DMS153 treated with DMSO at 0.1 percent for 48 hours (cell line): Measurements from ENCODE around the gene STAT4.
"Not testable (repeated sequence)": the region's sequence is repeated elsewhere in the genome, so short reads cannot be mapped to it uniquely, and the experiment has no call there.

Experiments
- DNase-seq: peaks from one replicate; lab custom pipeline; 2025; ENCODE audit not compliant: unreplicated experiment; lab: John Stamatoyannopoulos, UW

The STAT4 gene

DNA sequence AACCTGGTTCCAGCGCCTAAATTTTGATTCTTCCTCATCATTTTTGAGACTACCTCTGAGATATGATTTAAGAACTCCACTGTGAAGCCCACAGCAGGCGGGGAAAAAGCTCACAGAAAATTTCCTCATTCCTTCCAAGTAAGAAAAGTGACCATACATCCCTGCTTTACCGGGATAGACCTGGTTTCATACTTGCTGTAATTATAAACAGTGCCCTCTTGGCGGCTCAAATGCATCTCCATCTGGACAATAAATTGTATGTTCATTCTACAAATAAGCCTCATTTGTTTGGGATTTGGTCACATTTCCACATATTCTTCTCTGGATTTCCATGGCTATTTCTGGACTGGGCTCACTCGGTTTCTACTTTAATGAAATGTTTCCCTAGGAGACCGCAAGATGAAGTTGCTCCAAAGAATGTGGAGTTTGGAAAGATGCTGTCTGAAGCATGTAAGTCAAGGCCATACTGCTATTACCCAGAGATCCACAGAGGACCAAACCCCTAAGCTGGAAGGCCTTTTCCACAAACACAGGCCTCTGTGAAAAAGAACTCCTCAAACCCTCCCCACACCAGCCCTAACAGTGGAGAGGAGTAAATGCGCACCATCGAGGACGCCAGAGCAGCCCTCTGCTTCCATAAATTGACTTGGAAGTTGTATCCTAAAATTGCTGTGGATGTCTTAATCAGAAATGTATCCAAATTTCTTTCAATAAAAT, 150.7 kb downstream of the STAT4 start:
- no peak for DNase-seq

- no peak for DNase-seq
Measured at GRCh38 chr2:190999058-190999457, 151.7 kb downstream of the STAT4 start.

DNA sequence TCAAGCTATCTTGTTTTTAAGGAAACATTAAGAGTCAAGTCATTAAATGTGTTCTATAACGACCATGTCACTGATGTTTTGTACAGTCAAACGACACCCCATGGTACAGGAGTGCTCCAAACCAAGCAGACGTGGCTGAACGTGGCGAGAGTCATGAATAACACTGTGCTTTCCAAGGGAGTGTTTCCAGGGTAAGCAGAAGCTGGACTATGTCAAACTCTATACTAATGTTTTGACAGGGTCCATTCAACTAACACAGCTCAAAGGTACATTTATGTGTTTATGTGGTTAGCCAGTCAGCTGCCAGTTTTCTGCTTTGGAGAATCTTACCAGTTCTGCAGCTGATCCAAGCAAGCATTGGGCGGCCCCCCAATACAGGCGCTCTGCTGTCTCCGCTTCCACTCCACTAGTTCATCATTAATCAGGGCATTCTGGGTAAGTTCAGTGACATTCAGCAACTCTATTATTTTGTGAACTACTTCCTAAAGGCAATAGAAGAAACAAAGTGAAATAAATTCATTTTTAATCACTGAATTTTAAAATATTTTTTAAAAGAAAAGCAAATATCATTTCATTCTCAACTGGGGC, 153.2 kb downstream of the STAT4 start:
- DNase-seq = no peak

- no peak for DNase-seq
Measured at GRCh38 chr2:190996947-190997346, 153.8 kb downstream of the STAT4 start.

DNA sequence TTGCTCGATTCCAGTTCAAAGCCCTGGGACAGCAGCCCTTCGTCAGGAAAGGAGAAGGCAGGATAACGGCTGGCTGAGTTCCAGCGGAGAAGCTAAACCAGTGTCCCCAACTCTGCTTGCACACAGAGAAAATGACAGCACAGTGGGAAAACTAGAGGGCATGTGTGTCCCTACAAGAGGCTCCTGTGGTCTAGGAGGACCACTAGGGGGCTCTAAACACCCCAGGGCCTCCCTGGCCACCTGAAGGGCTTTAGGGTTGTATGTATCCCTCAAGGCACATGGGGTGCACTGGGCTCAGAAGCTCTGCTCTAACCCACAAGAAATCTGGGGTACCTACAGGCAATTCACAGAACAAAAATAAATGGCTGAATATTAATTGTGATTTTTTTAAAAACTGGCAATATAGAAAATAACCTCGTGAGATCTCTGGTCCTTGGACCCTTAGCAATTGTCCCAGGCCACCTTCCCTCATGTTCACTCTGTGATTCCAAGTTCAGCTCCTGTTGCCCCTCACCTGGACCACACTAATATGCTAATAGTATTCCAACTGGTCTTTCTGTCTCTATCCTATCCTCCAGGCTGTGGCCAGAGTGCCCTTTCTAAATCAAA, 154.4 kb downstream of the STAT4 start:
- no peak for DNase-seq

- DNase-seq = not testable (repeated sequence)
Measured at GRCh38 chr2:190995315-190995714, 155.5 kb downstream of the STAT4 start.

DNA sequence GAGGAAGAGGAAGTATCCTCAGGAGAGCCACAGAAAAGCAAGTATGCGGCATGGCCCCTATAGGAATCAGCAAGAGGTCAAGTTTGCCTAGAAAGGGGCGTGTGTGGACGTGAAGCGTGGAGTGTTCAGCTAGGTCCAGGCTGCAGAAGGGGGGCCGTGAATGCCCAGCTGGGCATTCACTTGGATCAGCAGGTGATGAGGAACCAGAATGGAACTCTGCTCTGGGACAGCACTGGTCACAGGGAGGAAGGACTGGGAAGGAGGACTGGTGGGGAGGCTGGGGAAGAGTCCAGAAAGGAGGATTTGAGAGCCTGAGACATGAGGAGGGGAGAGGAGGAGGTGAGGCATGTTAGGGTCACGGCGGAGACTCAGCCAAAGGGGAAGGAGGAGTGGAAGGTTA, 156.6 kb downstream of the STAT4 start:
- DNase-seq = no peak

DNA sequence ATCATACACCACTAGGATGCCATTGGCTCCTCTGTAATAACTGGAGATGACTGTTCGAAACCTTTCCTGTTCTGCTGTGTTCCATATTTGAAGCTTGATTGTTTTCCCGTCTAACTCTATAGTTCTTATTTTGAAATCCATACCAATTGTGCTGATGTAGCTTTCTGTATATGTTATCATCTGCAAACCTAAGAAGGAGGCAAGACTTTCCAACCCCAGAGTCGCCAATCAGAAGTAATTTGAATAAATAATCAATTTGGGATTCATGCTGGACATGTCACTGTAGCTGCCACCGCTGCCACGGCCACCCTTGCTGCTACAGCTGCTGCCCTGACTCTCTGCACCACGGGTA, 157.5 kb downstream of the STAT4 start:
- no peak for DNase-seq

DNA sequence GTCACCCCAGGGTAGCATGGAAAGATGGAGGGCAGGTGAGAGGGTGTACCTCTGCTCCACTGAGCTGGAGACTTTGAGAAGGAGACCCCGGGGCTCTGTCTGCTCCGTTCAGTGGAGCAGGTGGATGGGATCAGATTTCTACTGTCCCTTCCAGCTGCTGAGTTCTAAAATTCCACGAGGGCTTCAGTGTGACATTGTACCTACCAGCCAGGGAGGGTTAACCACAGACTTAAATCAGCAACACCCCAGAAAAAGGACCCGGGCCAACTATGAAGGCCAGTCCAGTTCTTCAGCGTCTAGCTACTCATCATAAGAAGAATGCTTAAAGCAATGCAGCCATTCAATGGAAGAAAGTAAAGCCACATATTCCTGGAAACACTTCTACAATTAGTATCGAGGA, 160.7 kb downstream of the STAT4 start:
- DNase-seq = no peak

- DNase-seq = no peak
Measured at GRCh38 chr2:190988910-190989309, 161.9 kb downstream of the STAT4 start.

GRCh38 chr2:190987938-190988337, 162.9 kb downstream of the STAT4 start:
- no peak for DNase-seq

GRCh38 chr2:190987116-190987515, 163.7 kb downstream of the STAT4 start:
- no peak for DNase-seq

DNA sequence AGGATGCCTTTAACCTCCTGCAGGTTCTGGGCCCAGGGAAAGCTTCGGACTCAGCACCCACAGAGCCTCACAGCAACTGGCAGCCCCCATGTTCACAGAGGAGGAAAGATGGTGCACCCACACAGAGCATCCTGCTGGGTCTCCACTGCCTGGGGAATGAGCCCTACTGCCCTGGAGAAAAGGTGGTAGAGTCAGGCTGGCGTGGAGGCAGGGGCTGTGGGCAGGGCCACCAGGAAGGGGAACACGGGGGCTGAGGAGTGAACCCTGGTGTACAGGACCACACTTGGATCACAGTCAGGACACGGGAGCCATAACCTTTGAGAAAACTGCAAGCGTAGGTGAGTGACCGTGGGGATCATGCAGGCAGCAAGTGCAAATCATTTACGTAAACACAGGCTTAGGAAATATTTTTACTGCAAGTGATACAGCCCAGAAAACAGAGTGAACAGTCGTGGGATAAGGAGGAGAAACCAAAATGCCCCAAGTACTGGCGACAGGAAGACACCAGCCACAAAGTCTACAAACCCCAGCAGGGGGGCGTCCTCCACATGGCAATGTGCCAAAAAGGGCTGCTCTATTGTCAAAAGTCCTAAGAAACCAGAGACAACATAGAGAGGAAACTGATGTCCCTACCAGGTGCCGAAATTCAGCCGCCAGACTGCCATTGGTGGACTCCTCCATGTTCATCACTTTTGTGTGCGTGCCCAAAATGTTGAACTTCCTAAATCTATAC, 164.4 kb downstream of the STAT4 start:
- no peak for DNase-seq

DNA sequence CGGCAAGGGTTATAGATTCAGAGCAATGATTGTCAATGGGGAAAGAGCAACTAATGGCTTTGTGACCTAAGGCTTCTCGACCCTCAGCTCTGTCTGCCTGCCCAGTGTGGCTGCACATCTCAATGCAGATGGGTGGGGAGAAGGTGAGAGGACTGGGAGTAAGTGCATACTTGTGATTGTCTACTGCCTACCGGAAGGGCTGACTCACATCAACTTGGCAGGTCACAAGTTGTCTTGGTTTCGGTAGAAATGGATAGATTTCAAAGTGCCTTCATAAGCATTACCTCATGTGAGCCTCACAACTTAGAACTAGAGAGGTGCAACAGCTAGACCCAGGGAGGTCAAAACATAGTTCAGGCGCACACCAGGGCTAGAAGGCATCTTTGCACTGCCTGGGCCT, 166.2 kb downstream of the STAT4 start:
- DNase-seq = no peak

DNA sequence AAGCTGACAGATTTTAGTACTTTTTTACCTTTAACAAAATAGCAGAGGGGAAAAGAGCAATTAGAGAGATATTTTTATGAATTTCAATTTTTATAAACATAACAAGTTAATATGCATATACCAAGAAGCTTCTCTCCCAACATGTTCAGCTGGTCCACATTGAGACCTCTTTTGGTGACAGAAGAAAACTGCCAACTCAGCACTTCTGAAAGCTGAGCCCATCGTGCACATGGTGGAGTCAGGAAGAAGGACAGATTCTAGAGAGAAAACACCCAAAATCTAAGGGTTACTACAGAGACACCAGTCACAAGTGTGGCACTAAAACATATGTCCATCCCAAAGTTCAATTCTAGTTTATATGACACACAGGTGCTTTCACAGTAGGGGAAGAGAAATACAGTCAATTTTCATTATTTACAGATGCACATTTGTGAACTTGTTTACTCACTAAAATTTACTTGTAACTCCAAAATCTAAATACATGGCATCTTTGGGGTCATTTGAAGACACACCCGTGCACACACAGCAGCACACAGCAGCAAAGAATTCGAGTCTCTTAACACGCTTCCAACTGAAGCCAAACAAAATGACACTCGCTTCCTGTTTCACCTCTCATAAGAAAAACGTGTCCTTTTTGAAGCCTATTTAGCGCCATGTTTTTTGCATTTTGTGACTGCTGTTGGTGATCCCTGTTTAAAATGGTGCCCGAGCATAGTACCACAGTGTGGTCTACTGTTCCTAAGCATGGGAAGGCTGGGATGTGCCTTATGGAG, 168.3 kb downstream of the STAT4 start:
- DNase-seq = no peak

DNA sequence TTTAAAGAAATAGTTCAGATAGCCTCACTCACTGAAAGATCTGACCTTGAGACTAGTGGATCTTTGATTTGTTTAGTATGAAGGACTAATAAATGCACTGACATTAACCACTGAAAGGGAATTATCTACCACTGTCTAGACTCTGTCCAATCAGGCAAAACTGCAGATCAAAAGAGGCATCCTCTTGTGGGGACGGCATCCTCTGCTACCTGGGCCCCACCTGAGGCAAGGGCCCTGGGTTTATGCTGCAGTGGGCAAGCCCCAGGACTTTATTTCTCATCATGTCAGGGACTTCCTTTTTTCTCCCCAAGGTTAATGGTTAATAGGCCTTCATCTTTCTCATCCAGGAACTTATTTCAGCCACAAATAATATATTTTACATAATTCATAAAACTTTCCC, 169.1 kb downstream of the STAT4 start:
- DNase-seq = no peak

DNA sequence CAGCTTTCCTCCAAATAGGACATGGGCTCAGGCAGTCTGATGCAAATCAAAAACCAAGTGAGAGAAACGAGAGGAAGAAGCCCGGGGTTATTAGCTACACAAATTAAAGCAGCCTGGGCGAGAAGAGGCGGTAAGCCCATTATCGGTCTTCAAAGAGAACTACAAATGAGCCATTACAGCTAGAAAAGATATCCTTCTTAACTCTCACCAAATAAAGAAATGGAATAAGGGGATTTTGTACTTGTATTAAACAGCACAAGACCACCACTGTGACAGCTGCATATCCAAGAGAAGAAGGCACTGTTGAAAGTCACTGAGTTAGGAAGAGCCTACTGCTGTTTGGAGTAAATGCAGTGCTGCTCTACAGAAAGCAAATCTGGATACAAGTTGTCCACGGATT, 169.5 kb downstream of the STAT4 start:
- no peak for DNase-seq

DNA sequence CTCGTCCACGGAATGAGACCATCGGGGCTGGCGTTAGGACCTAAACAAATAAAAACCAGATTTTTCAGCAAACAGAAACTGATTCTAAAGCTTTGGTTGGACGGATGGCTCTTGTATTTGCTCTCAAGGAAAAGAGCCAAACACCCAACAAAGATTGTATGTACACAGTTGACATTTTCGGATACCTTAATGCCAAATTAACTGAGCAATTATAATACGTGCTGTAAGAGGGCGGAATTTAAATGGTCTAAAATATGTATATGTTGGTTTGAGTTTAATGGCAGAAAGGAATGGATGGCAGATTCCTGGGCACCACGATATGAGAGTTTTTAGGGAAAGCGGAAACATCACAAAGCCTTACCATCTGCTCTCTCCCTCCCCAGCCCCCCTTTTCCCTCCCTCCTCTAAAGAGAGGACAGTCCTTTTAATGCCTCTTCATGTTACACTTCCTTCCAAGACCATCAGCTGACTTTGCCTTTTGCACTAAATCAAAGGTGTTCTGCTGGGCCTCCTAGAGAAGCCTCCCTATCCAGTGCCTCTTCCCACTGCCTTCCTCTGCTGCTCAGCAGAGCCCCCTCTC, 170.1 kb downstream of the STAT4 start:
- peak; percentile 71 for DNase-seq

GRCh38 chr2:190979906-190980629, 170.7 kb downstream of the STAT4 start:
- peak; percentile 71 for DNase-seq
